Gastroesophageal sphincter (tissue), 4 donors: ENCODE data around the gene ETS1. TPM values are rescaled to one million over a fixed set of nuclear protein-coding genes. Genes with fewer than 3 reads are reported as not detected.

Experiments used
- ATAC-seq: fragments of 150-250 bp; one replicate; pipeline ENCODE4 v1.9.1; 2016; ENCODE audit warnings: mild to moderate bottlenecking, moderate library complexity
- H3K27ac ChIP-seq, 4 donors: fragments of 200-600 bp; sonication (generic) in 3 of 4; 1 replicate in 3 of 4; 2 replicates in 1 of 4; pipeline ENCODE4 v1.5.1; 2016 to 2019
- H3K27me3 ChIP-seq: fragments of 200-600 bp; sonication (generic); one replicate; pipeline ENCODE4 v1.5.1; 2019
- H3K36me3 ChIP-seq, 2 donors: fragments of 200-600 bp; sonication (generic); one replicate each; pipeline ENCODE4 v1.5.1; 2019; ENCODE audit warnings: control low read depth in 1 of 2
- H3K4me1 ChIP-seq, 3 donors: fragments of 200-600 bp; sonication (generic); 1 replicate in 2 of 3; 2 replicates in 1 of 3; pipeline ENCODE4 v1.5.1; 2016 to 2019; ENCODE audit warnings: control low read depth in 2 of 3
- H3K4me3 ChIP-seq, 2 donors: fragments of 200-600 bp; sonication (generic); one replicate each; pipeline ENCODE4 v1.5.1; 2019; ENCODE audit warnings: mild to moderate bottlenecking in 1 of 2, moderate library complexity in 1 of 2
- H3K9me3 ChIP-seq, 3 donors: fragments of 200-600 bp; sonication (generic); one replicate each; pipeline ENCODE4 v1.5.1; 2017 to 2019; ENCODE audit warnings: control low read depth in 2 of 3
- CTCF ChIP-seq, 4 experiments: fragments of 200-600 bp in 2 of 4; fragments of 450-650 bp in 2 of 4; sonication (generic) in 1 of 4; IDR thresholded peaks; one replicate each; pipeline ENCODE4 v1.5.1; 2017 to 2019; ENCODE audit warnings: antibody characterized with exemption in 4 of 4, mild to moderate bottlenecking in 2 of 4, moderate library complexity in 2 of 4
- EP300 ChIP-seq: sonication (generic); formaldehyde crosslinking; IDR thresholded peaks from one replicate; pipeline ENCODE4 v1.6.1; 2017; ENCODE audit warnings: antibody characterized with exemption, mild to moderate bottlenecking
- POLR2A ChIP-seq, 2 donors: fragments of 450-650 bp; IDR thresholded peaks; one replicate each; pipeline ENCODE4 v1.6.1; 2017; ENCODE audit warnings: antibody characterized with exemption in 2 of 2, mild to moderate bottlenecking in 2 of 2, moderate library complexity in 1 of 2
- POLR2AphosphoS5 ChIP-seq: sonication (generic); formaldehyde crosslinking; IDR thresholded peaks from one replicate; pipeline ENCODE4 v1.6.1; 2017; ENCODE audit warnings: antibody characterized with exemption
- WGBS, 2 donors: methylation state at CpG; one replicate each; pipeline ENCODE4 v1.1.5; 2018; ENCODE audit warnings: low coverage in 1 of 2; 5-methylcytosine and 5-hydroxymethylcytosine counted together
- total RNA-seq, 4 donors: library from RNA; depleted of rRNA; stranded (reverse); fragments of >200 nt; gene quantifications; one replicate each; pipeline ENCODE4 v1.1.0, GENCODE V29; 2016

The ETS1 gene
- total RNA-seq, 4 donors from 2014 or later: 32.2 to 65.2 (median 51.0) TPM

GRCh38 chr11:128569291-128569690 lies 18.1 kb downstream of the ETS1 start:
- no peaks in the 10 kb centered on the region for H3K27me3 ChIP-seq
- TF ChIP-seq CTCF (IDR thresholded peaks at IDR 0.05): no peak
- TF ChIP-seq POLR2A (IDR thresholded peaks at IDR 0.05): no peak
- TF ChIP-seq POLR2AphosphoS5: no peak
- no peaks in the 10 kb centered on the region for H3K36me3 ChIP-seq
- H3K27ac ChIP-seq: no peak overlapping the region
- ATAC-seq: no peak
- H3K9me3 ChIP-seq: peaks cover 0 to 7% (median 0%) of the 10 kb centered on the region in 3 donors
- 45% methylated on average over 2 of the region's 2 CpGs; no CpG with 5 or more reads in 1 of the 2 donors for WGBS, 2 donors
- no peaks in the 10 kb centered on the region for H3K4me1 ChIP-seq
- no peak overlapping the region for H3K4me3 ChIP-seq

- WGBS, 2 donors: 78 to 93% methylated on average over 4 of the region's 11 CpGs
- peaks cover 0 to 3% (median 0%) of the 10 kb centered on the region in 3 donors for H3K9me3 ChIP-seq
- H3K27ac ChIP-seq: peak overlapping the region in 3 of 4 donors; percentile 17 to 47 (median 43)
- H3K4me1 ChIP-seq: no peaks in the 10 kb centered on the region
- no peak overlapping the region for H3K4me3 ChIP-seq
- no peaks in the 10 kb centered on the region for H3K27me3 ChIP-seq
- no peaks in the 10 kb centered on the region for H3K36me3 ChIP-seq
- peak; percentile 39 for ATAC-seq
- TF ChIP-seq POLR2AphosphoS5 (no peak), CTCF (IDR thresholded peaks at IDR 0.05) (no peak), POLR2A (IDR thresholded peaks at IDR 0.05) (no peak), EP300 (no peak)
Observed at GRCh38 chr11:128568166-128568778, 19.1 kb downstream of the ETS1 start.

GRCh38 chr11:128567130-128567529 lies 20.2 kb downstream of the ETS1 start:
- no peaks in the 10 kb centered on the region for H3K27me3 ChIP-seq
- no peaks in the 10 kb centered on the region for H3K36me3 ChIP-seq
- no peaks in the 10 kb centered on the region for H3K4me1 ChIP-seq
- H3K27ac ChIP-seq: no peak overlapping the region
- H3K9me3 ChIP-seq: no peaks in the 10 kb centered on the region
- ATAC-seq: no peak
- 84 to 93% methylated on average over 2 to 3 of the region's 3 CpGs for WGBS, 2 donors
- TF ChIP-seq POLR2A (IDR thresholded peaks at IDR 0.05): no peak
- no peak for TF ChIP-seq EP300
- TF ChIP-seq POLR2AphosphoS5: no peak
- no peak for TF ChIP-seq CTCF (IDR thresholded peaks at IDR 0.05)
- H3K4me3 ChIP-seq: no peak overlapping the region

GRCh38 chr11:128565881-128566280 lies 21.5 kb downstream of the ETS1 start:
- no peaks in the 10 kb centered on the region for H3K36me3 ChIP-seq
- no peak for ATAC-seq
- H3K4me3 ChIP-seq: no peak overlapping the region
- TF ChIP-seq EP300: no peak
- no peak for TF ChIP-seq POLR2AphosphoS5
- no peak for TF ChIP-seq CTCF (IDR thresholded peaks at IDR 0.05)
- TF ChIP-seq POLR2A (IDR thresholded peaks at IDR 0.05): no peak
- H3K4me1 ChIP-seq: no peaks in the 10 kb centered on the region
- H3K9me3 ChIP-seq: no peaks in the 10 kb centered on the region
- no peaks in the 10 kb centered on the region for H3K27me3 ChIP-seq
- H3K27ac ChIP-seq: no peak overlapping the region
- WGBS, 2 donors: 48 to 64% methylated on average over 3 to 5 of the region's 5 CpGs

- 86 to 100% methylated on average over 2 to 3 of the region's 3 CpGs for WGBS, 2 donors
- no peaks in the 10 kb centered on the region for H3K4me1 ChIP-seq
Observed at GRCh38 chr11:128564642-128565245, 22.6 kb downstream of the ETS1 start.

More at GRCh38 chr11:128564642-128565245, 22.6 kb downstream of the ETS1 start:
- no peaks in the 10 kb centered on the region for H3K27me3 ChIP-seq
- H3K36me3 ChIP-seq: no peaks in the 10 kb centered on the region
- no peak for ATAC-seq
- no peaks in the 10 kb centered on the region for H3K9me3 ChIP-seq
- TF ChIP-seq POLR2A (IDR thresholded peaks at IDR 0.05) (no peak), CTCF (IDR thresholded peaks at IDR 0.05) (no peak), POLR2AphosphoS5 (no peak), EP300 (no peak)
- H3K4me3 ChIP-seq: no peak overlapping the region
- H3K27ac ChIP-seq: no peak overlapping the region
